Measurements from ENCODE around the gene PTHLH. TPM values are rescaled to one million over a fixed set of nuclear protein-coding genes. Genes with fewer than 3 reads are reported as not detected.
A peak's percentile ranks its signal among the peaks of the same experiment; 100 is the strongest.

Gene PTHLH
- polyA plus RNA-seq, 1 experiment, result 1.9 TPM

DNA sequence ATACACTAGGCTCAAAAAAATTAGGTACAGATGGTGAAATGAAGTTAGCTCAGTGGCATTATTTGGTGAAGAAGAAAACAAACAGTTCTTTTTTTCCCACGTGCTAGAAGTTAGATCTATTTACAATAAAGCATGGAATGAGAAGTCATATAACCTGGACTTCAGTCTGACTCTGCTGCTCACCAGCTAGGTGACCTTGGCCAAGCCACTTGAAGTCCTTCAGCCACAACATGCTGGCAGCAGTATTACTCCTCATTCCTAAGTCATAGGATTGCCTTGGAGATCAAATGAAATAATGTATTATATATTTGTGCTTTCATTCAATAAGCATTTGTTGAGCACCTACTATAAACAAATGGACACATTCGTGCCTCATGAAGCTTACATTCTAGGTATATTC is 45.2 kb downstream of the PTHLH start:
- no peaks in the 10 kb centered on the region for H3K9me3 ChIP-seq (ENCODE audit: control insufficient read depth, insufficient read depth, low read length)
- H3K27me3 ChIP-seq (ENCODE audit: control insufficient read depth, insufficient read depth, low read length), result no peaks in the 10 kb centered on the region
- H3K4me3 ChIP-seq (ENCODE audit: low read depth, low read length), result no peak overlapping the region
- CTCF ChIA-PET, result interaction anchor here (1.7 to 3.6 kb wide), 3 partner anchors 13 to 194 kb away, joined by 7 to 13 read pairs (median 12); no protein-coding TSS in a partner anchor
- no peak for DNase-seq (ENCODE audit: low read depth, low spot score)
- POLR2A ChIA-PET, result no interaction called here
- TF ChIP-seq, protein P1, sequence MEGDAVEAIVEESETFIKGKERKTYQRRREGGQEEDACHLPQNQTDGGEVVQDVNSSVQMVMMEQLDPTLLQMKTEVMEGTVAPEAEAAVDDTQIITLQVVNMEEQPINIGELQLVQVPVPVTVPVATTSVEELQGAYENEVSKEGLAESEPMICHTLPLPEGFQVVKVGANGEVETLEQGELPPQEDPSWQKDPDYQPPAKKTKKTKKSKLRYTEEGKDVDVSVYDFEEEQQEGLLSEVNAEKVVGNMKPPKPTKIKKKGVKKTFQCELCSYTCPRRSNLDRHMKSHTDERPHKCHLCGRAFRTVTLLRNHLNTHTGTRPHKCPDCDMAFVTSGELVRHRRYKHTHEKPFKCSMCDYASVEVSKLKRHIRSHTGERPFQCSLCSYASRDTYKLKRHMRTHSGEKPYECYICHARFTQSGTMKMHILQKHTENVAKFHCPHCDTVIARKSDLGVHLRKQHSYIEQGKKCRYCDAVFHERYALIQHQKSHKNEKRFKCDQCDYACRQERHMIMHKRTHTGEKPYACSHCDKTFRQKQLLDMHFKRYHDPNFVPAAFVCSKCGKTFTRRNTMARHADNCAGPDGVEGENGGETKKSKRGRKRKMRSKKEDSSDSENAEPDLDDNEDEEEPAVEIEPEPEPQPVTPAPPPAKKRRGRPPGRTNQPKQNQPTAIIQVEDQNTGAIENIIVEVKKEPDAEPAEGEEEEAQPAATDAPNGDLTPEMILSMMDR (IDR thresholded peaks at IDR 0.05; ENCODE audit: low read depth, low read length), result no peak
- H3K27ac ChIP-seq (ENCODE audit: low read depth, low read length), result no peak overlapping the region

DNA sequence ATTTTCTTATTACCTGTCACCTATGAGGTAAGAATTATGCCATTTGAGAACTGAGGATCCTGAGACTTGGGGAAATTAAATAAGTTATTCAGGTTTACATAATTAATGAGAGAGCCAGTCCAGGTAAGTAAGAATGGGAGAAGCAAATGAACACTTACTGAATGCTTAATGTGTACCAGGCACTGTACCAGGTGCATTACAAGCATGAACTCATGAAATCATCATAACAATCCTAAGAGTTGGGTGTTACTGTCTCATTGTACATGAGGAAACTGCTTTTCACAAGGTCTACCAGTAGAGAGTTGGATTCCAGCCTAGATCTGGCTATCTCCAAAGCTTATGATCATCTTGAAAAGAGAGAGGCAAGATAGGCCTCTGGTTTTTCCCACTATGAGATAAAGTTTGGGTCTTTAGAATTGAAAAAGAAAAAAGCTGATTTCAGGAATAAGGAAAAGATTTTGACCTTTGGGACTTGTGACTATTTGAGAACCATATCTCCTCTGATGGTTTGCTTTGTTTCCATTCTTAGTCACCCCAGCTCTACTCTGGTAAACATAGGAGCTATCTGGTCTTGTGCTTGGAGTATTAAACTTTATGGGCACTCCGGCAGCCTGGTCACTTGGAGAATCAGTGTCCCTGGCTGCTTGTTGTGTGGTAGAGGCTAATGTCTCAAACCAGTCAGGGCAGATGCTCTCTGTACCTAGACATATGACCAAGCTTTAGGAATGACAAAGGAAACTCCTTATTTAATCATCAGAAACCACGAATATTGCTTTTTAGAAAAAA is 48.0 kb downstream of the PTHLH start:
- H3K9me3 ChIP-seq (ENCODE audit: control insufficient read depth, insufficient read depth, low read length), result no peaks in the 10 kb centered on the region
- POLR2A ChIA-PET, result no interaction called here
- TF ChIP-seq, protein P1 (IDR thresholded peaks at IDR 0.05; ENCODE audit: low read depth, low read length), result no peak
- CTCF ChIA-PET, result interaction anchor here (0.6 to 1.5 kb wide), 2 partner anchors 16 to 205 kb away, joined by 4 to 9 read pairs; no protein-coding TSS in a partner anchor
- H3K27me3 ChIP-seq (ENCODE audit: control insufficient read depth, insufficient read depth, low read length), result no peaks in the 10 kb centered on the region
- no peak overlapping the region for H3K4me3 ChIP-seq (ENCODE audit: low read depth, low read length)
- DNase-seq (ENCODE audit: low read depth, low spot score), result no peak
- no peak overlapping the region for H3K27ac ChIP-seq (ENCODE audit: low read depth, low read length)

DNA sequence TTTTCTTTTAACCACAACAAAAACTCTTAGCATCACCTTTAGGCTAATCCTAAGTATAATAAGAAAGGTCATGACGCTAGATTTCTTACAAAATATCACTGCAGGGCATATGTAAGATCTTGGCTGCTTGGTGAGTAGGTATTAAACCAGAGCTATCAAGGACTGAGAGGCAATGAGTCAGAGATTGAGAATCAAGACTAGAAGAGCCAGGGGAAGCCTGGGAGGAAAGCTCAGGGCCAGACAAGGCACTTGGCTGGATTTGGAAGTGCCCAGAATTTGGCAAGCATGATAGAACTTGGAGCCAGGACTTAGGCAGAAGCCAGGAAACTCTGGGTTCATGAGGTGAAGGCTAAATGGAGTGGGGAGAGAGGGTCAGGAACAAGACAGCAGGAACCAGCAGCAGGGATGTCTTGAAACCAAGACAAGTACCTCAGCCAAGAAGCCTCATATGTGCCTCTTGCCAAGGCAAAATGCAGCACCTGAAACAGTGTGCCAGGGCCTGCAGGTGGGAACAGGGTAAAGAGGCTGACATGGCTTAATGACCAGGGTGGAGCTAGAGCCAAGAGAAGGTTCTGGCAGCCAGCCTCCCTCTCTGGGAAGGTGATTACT is 49.9 kb downstream of the PTHLH start:
- no peaks in the 10 kb centered on the region for H3K27me3 ChIP-seq (ENCODE audit: control insufficient read depth, insufficient read depth, low read length)
- DNase-seq (ENCODE audit: low read depth, low spot score), result no peak
- POLR2A ChIA-PET, result no interaction called here
- peak overlapping the region; percentile 31 for H3K27ac ChIP-seq (ENCODE audit: low read depth, low read length)
- H3K4me3 ChIP-seq (ENCODE audit: low read depth, low read length), result no peak overlapping the region
- no peaks in the 10 kb centered on the region for H3K9me3 ChIP-seq (ENCODE audit: control insufficient read depth, insufficient read depth, low read length)
- CTCF ChIA-PET, result interaction anchor here (2.7 kb wide), 1 partner anchor 18 kb away, joined by 6 read pairs; no protein-coding TSS in a partner anchor
- TF ChIP-seq, protein P1 (IDR thresholded peaks at IDR 0.05; ENCODE audit: low read depth, low read length), result no peak

DNA sequence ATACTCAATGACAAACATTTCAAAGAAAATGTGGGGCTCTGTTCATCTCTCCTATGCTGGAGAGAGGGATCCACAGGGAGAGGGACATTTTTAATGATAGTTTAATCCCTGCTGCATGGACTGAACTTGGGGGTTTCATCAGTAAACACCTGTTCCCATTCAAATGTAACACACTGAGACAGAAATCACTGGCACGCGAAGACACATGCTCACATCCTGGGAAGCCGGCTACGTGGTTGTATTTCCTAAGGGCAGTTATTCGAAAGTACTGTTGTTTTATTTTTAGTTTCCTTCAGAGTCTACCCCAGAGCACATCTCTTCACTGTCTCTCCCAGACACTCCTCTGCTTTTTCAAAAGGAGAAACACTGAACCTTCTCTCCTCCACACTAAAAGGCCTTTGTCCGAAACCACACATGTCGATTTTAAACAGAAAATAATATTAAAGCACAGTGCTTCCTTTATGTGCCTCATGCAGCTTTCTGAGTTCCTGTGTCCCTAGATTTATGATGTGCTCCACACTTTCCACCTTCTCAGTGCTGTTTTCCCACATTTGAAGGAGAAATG is 52.8 kb downstream of the PTHLH start:
- no peaks in the 10 kb centered on the region for H3K27me3 ChIP-seq (ENCODE audit: control insufficient read depth, insufficient read depth, low read length)
- ChIA-PET POLR2A (no interaction called here), CTCF (no interaction called here)
- no peak for DNase-seq (ENCODE audit: low read depth, low spot score)
- no peak overlapping the region for H3K27ac ChIP-seq (ENCODE audit: low read depth, low read length)
- H3K4me3 ChIP-seq (ENCODE audit: low read depth, low read length), result no peak overlapping the region
- H3K9me3 ChIP-seq (ENCODE audit: control insufficient read depth, insufficient read depth, low read length), result no peaks in the 10 kb centered on the region
- TF ChIP-seq, protein P1 (IDR thresholded peaks at IDR 0.05; ENCODE audit: low read depth, low read length), result no peak

DNA sequence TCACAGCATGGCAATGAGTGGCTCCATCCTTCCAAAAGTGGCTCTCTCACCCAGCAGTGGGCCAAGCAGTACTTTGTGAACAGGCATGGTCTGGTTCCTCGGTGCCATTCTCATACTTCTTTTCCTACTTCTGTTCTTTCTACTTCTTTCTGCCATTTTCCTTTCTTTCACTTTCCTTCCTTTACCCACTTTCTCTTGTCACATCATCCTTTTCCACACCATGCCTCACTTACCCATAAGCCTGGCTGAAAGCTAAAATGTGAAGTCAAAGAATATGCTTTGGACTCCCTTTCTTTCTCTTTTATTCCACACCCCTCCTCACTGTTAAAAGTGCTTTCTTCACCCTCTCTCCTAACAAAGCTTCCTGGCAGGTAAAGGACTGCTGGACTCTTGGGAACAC is 57.0 kb downstream of the PTHLH start:
- CTCF ChIA-PET, result no interaction called here

More for the DNA sequence above, 57.0 kb downstream of the PTHLH start:
- Histone ChIP-seq H3K4me3 (ENCODE audit: low read depth, low read length) (no peak overlapping the region), H3K27ac (ENCODE audit: low read depth, low read length) (no peak overlapping the region), H3K9me3 (ENCODE audit: control insufficient read depth, insufficient read depth, low read length) (no peaks in the 10 kb centered on the region), H3K27me3 (ENCODE audit: control insufficient read depth, insufficient read depth, low read length) (no peaks in the 10 kb centered on the region)
- TF ChIP-seq, protein P1 (IDR thresholded peaks at IDR 0.05; ENCODE audit: low read depth, low read length), result no peak
- POLR2A ChIA-PET, result no interaction called here
- DNase-seq (ENCODE audit: low read depth, low spot score), result no peak
